CD4-positive, alpha-beta T cell (primary cell): ENCODE results near the gene TPRKB. TPM values are rescaled to one million over a fixed set of nuclear protein-coding genes. Genes with fewer than 3 reads are reported as not detected.
"Not testable (repeated sequence)": the region's sequence is repeated elsewhere in the genome, so short reads cannot be mapped to it uniquely, and the experiment has no call there.

Experiments used
- ATAC-seq: fragments of 200-7000 bp; cut with Tn5 transposase; one replicate; pipeline ENCODE4 v1.10.0; 2022; ENCODE audit warnings: mild to moderate bottlenecking; ENCODE audit not compliant: poor library complexity
- CTCF ChIA-PET: fragments of 350-600 bp; sonication (Branson Sonifier 250); formaldehyde crosslinking; loops from one replicate; lab custom pipeline; 2021; ENCODE audit warnings: antibody characterized with exemption, inconsistent platforms; lab: Charles Lee
- POLR2A ChIA-PET: fragments of 350-600 bp; sonication (Branson Sonifier 250); formaldehyde crosslinking; loops from one replicate; lab custom pipeline; 2021; ENCODE audit warnings: antibody characterized with exemption, inconsistent platforms; lab: Charles Lee
- DNase-seq, 14 experiments: peaks; one replicate each; pipeline ENCODE4 v3.0.0-alpha.2; 2013 to 2020; ENCODE audit warnings: mixed read lengths in 2 of 14
- H3K27ac ChIP-seq, 2 donors: one replicate each; pipeline versions ENCODE4 v1.5.1 to v1.7.0; 2013; ENCODE audit warnings: low read length in 2 of 2, low read depth in 1 of 2, mild to moderate bottlenecking in 1 of 2
- H3K27me3 ChIP-seq, 2 experiments: 1 replicate in 1 of 2; 2 replicates in 1 of 2; pipeline versions ENCODE4 v1.6.1 to v1.7.0; 2013; ENCODE audit warnings: low read length in 2 of 2, control low read depth in 1 of 2, mild to moderate bottlenecking in 1 of 2, moderate library complexity in 1 of 2; ENCODE audit not compliant: insufficient read depth in 2 of 2, control insufficient read depth in 1 of 2
- H3K36me3 ChIP-seq: one replicate; pipeline ENCODE4 v1.6.1; 2013; ENCODE audit warnings: low read length, control low read depth; ENCODE audit not compliant: insufficient read depth
- H3K4me1 ChIP-seq: one replicate; pipeline ENCODE4 v1.6.1; 2013; ENCODE audit warnings: low read length, control low read depth; ENCODE audit not compliant: insufficient read depth
- H3K4me3 ChIP-seq: one replicate; pipeline ENCODE4 v1.5.1; 2013; ENCODE audit warnings: mild to moderate bottlenecking, low read length, moderate library complexity
- H3K9me3 ChIP-seq, 2 experiments: 1 replicate in 1 of 2; 2 replicates in 1 of 2; pipeline versions ENCODE4 v1.6.1 to v1.7.0; 2013; ENCODE audit warnings: low read length in 2 of 2, mild to moderate bottlenecking in 2 of 2, control low read depth in 1 of 2, moderate library complexity in 1 of 2; ENCODE audit not compliant: control insufficient read depth in 1 of 2, insufficient read depth in 1 of 2
- H3K27ac Mint-ChIP-seq: one replicate; pipeline ENCODE4 v1.8.0; 2020; ENCODE audit warnings: mixed read lengths
- H3K27me3 Mint-ChIP-seq: one replicate; pipeline ENCODE4 v1.8.0; 2021; ENCODE audit warnings: mixed read lengths
- H3K36me3 Mint-ChIP-seq: one replicate; pipeline ENCODE4 v1.8.0; 2021; ENCODE audit warnings: low read depth, mixed read lengths
- H3K4me1 Mint-ChIP-seq: one replicate; pipeline ENCODE4 v1.8.0; 2021; ENCODE audit warnings: low read depth, mixed read lengths
- H3K4me3 Mint-ChIP-seq: one replicate; pipeline ENCODE4 v1.8.0; 2020; ENCODE audit warnings: mild to moderate bottlenecking, mixed read lengths
- H3K9me3 Mint-ChIP-seq: one replicate; pipeline ENCODE4 v1.8.0; 2020; ENCODE audit warnings: mixed read lengths
- intact Hi-C, 2 experiments: fragments of 100-400 bp; cut with DNase I in 1 of 2; cut with micrococcal nuclease in 1 of 2; formaldehyde crosslinking; loops; one replicate each; pipeline versions ENCODE4 v1.15.1 to v1.9.0; 2023 to 2025; cut with DNase I, micrococcal nuclease
- total RNA-seq, 174 experiments: library from RNA in 2 of 174; stranded (reverse) in 2 of 174; gene quantifications; one replicate each; pipeline ENCODE4 v1.2.3 and lab custom pipeline; 2021 to 2026
- TF ChIP-seq, protein P1 (sequence below): fragments of 200-600 bp; IDR thresholded peaks from one replicate; pipeline ENCODE4 v1.8.0; 2022; ENCODE audit warnings: antibody characterized with exemption, mild to moderate bottlenecking

Gene TPRKB
- total RNA-seq, 2 experiments from 2014 or later, result 16.1 to 18.2 TPM

DNA sequence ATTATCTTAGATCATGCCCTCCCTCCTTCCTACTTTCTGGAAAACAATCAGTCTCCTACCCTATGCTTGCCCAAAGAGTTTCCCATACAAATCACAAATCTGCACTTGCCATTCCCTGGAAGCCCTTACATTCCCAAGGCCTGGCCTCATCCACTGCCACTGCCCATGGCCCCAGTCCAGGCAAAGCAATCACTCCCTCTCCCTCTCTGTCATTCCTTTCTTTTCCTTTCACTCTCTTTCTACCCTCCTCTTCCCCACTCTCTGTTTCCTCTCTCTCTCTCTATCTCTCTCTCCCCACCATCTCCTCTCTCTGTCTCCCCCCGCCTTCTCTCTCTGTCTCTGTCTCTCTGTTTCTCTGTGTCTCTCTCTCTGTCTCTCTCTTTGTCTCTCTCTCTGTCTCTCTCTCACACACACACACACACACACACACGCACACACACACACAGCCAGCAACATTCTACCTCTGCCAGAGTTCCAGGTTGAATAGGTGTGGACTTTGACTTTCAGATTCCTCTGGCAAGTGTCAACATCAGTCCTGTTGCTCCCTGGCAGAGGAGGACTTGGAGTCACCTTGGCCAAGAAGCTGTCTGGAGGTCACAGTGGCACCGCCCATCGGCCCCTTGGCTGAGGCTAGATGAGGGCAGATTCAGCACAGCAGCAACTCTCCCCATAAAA lies 51.2 kb downstream of the TPRKB start:
- Histone ChIP-seq H3K4me3 (no peak overlapping the region), H3K9me3 (no peaks in the 10 kb centered on the region), H3K4me1 (no peaks in the 10 kb centered on the region), H3K36me3 (no peaks in the 10 kb centered on the region), H3K27ac (no peak overlapping the region), H3K27me3 (no peaks in the 10 kb centered on the region)
- intact Hi-C loops, result no loop called here
- H3K9me3 Mint-ChIP-seq, result peaks cover 5% of the 10 kb centered on the region
- no peaks in the 10 kb centered on the region for H3K4me1 Mint-ChIP-seq
- no peak overlapping the region for H3K27ac Mint-ChIP-seq
- ChIA-PET CTCF (no interaction called here), POLR2A (no interaction called here)
- H3K27me3 Mint-ChIP-seq, result no peaks in the 10 kb centered on the region
- DNase-seq (no peak), ATAC-seq (no peak)
- H3K36me3 Mint-ChIP-seq, result peaks cover 9% of the 10 kb centered on the region
- H3K4me3 Mint-ChIP-seq, result no peak overlapping the region
- TF ChIP-seq, protein P1, sequence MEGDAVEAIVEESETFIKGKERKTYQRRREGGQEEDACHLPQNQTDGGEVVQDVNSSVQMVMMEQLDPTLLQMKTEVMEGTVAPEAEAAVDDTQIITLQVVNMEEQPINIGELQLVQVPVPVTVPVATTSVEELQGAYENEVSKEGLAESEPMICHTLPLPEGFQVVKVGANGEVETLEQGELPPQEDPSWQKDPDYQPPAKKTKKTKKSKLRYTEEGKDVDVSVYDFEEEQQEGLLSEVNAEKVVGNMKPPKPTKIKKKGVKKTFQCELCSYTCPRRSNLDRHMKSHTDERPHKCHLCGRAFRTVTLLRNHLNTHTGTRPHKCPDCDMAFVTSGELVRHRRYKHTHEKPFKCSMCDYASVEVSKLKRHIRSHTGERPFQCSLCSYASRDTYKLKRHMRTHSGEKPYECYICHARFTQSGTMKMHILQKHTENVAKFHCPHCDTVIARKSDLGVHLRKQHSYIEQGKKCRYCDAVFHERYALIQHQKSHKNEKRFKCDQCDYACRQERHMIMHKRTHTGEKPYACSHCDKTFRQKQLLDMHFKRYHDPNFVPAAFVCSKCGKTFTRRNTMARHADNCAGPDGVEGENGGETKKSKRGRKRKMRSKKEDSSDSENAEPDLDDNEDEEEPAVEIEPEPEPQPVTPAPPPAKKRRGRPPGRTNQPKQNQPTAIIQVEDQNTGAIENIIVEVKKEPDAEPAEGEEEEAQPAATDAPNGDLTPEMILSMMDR, result no peak

DNA sequence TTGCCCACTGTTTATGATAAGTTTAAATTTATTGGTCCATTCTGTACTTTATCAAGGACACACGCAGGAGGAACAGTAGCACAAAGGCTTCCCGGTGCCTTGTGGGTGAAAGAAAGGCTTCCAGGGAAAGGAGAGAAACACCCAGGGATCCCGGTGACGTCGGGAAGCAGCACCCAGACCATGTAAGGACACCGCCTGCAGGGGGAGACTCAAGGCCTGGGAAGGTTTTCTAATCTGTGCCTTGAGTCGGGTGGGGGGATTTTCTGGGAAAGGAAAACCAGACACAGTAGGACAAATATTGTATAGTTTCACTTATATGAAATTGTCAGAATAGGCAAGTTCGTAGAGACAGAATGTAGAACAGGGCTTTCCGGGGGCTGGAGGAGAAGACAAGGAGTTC lies 52.2 kb downstream of the TPRKB start:
- H3K4me1 Mint-ChIP-seq, result not testable (repeated sequence)

DNA sequence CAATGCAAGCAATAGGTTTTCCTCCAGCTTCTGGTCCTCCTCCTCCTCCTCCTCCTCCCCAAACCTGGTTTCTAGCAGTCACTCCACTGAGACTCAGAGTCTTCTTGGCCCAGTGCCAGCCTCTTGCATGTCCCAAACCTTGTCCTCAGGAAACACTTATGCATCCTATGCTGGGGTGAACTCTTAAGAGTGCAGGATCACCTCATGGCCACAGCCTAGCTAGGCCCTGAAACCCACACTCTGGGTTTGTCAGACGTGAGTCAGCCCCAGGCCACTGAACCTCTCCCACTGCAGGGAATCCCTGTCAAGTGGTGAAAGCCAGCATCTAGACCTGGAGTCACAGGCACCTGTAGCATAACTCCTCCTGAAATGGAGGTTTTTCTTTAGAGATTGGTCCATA lies 52.8 kb downstream of the TPRKB start:
- H3K9me3 Mint-ChIP-seq, H3K4me3 Mint-ChIP-seq, H3K4me1 ChIP-seq, H3K36me3 Mint-ChIP-seq, H3K27me3 ChIP-seq, H3K27me3 Mint-ChIP-seq, CTCF ChIA-PET, intact Hi-C loops, H3K4me3 ChIP-seq, H3K36me3 ChIP-seq, H3K9me3 ChIP-seq, H3K27ac ChIP-seq, POLR2A ChIA-PET, H3K27ac Mint-ChIP-seq, H3K4me1 Mint-ChIP-seq, DNase-seq, ATAC-seq: not testable (repeated sequence)

More for the DNA sequence above, 52.2 kb downstream of the TPRKB start:
- ATAC-seq, H3K4me3 ChIP-seq, H3K36me3 ChIP-seq, POLR2A ChIA-PET, H3K27ac Mint-ChIP-seq, H3K36me3 Mint-ChIP-seq, intact Hi-C loops, H3K27me3 ChIP-seq, H3K9me3 ChIP-seq, H3K4me1 ChIP-seq, H3K9me3 Mint-ChIP-seq, DNase-seq, CTCF ChIA-PET, H3K27me3 Mint-ChIP-seq, H3K4me3 Mint-ChIP-seq, H3K27ac ChIP-seq: not testable (repeated sequence)

DNA sequence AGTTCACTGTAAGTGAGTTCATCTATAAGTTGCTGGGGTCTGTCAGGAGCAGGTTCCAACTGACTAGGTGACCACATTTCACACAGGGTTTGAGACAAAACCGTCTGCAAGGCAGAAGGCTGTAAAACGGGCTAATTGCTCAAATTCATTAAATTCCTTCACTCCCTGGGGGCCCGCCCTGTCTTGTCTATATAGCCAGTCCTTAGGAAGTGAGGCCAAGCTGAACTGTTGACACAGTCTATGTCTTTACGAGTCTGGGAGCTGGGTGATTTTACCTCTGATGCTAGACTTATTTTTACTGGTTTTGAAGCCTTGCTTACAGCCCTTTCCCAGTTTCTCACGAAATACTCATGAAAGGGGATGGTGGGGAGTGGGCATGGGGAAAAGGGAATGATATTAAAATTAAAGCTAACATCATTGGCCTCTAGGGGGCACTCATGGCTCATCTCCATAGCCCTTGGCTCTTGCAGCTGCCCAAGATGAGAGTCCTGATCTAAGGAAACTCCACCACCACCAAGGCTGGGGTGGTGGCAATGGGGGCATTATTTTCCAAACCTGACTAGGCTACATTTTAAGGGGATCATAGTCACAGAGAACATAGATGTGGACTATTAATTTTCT lies 57.1 kb downstream of the TPRKB start:
- H3K9me3 ChIP-seq, H3K27ac ChIP-seq, H3K4me3 Mint-ChIP-seq, H3K36me3 ChIP-seq, intact Hi-C loops, H3K27me3 ChIP-seq, CTCF ChIA-PET, H3K27me3 Mint-ChIP-seq, H3K4me1 Mint-ChIP-seq, POLR2A ChIA-PET, H3K9me3 Mint-ChIP-seq, H3K4me3 ChIP-seq, ATAC-seq, H3K36me3 Mint-ChIP-seq, H3K4me1 ChIP-seq, H3K27ac Mint-ChIP-seq: not testable (repeated sequence)
- peak in 4 of 14 experiments; percentile 11 to 33 (median 26) for DNase-seq
- TF ChIP-seq, protein P1, result peak; percentile 29

Other genes with a start within 250 kb of the TPRKB start
- gene NAT8, start 94.9 kb downstream of the TPRKB start, total RNA-seq, result not detected
- gene DUSP11, start 42.8 kb upstream of the TPRKB start, total RNA-seq, result 10 to 100 TPM; 57.1 to 61.5 TPM
- gene C2orf78, start 46.8 kb upstream of the TPRKB start, total RNA-seq, result not detected
- 10 to 100 TPM; 11.3 to 13.8 TPM for gene STAMBP, start 91.6 kb upstream of the TPRKB start, total RNA-seq
- not detected for gene ACTG2, start 155.7 kb upstream of the TPRKB start, total RNA-seq
- gene DGUOK, start 189.5 kb upstream of the TPRKB start, total RNA-seq, result 10 to 100 TPM; 30.5 to 32.0 TPM
- gene TET3, start 247.6 kb upstream of the TPRKB start, total RNA-seq, result 10 to 100 TPM; 22.2 to 24.1 TPM